Stimulated activated CD8-positive, alpha-beta memory T cell treated with anti-CD3 and anti-CD28 coated beads, Interleukin-4, amount 100 ng/mL, for 4 hours (primary cell): ENCODE measurements around the gene BRD9.
"Not testable (repeated sequence)": the region's sequence is repeated elsewhere in the genome, so short reads cannot be mapped to it uniquely, and the experiment has no call there.

Experiments
- DNase-seq, 2 donors: peaks; one replicate each; pipeline ENCODE4 v3.0.0-alpha.2; 2020; ENCODE audit warnings: low read depth in 2 of 2, low spot score in 1 of 2

The BRD9 gene

DNA sequence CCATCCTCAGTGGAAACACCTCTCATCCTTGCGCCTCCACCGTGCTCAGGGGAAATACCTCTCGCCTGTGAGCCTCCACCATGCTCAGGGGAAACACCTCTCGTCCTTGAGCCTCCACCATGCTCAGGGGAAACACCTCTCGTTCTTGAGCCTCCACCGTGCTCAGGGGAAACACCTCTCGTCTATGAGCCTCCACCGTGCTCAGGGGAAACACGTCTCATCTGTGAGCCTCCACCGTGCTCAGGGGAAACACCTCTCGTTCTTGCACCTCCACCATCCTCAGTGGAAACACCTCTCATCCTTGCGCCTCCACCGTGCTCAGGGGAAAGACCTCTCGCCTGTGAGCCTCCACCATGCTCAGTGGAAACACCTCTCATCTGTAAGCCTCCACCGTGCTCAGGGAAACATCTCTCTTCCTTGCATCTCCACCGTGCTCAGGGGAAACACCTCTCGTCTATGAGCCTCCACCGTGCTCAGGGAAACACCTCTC is 46.0 kb downstream of the BRD9 start:
- not testable (repeated sequence) for DNase-seq

DNA sequence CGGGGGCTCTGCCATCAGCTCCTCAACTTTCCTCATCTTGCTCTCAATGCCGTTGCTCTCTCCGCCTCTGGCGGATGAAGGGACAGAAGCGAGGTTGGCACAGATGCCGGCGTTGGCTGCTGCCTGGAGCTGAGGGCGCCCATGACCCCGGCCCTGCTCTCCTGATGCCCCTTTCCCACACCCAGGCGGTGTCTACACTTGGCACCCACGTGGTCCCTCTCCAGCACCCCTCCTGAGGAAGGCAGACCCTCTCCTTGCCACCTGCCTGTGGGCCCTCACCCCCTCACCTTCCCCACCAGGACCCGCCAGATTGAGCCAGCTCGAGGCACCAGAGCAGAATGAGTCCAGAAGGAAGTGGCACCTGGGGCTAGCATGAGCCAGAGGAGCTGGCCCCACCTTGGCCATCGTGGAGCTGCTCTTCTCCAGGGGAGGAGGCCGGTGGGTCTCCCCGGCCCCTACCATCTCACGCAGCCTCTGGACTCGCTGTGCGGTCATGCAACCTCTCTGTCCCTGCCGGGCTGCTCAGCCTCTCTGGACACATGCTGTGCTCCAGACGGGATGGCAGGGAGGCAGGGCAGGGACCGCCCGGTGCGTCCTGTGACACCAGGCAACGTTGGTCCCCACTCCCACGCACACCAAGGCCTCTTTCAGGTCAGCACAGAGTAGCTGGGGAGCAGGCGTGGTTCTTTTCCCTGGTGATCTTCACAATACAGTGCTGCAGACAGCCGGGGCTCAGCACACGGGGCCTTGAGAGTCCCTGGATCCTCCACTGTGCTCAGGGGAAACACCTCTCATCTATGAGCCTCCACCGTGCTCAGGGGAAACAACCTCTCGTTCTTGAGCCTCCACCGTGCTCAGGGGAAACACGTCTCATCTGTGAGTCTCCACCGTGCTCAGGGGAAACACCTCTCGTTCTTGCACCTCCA is 46.7 kb downstream of the BRD9 start:
- DNase-seq = not testable (repeated sequence)

DNA sequence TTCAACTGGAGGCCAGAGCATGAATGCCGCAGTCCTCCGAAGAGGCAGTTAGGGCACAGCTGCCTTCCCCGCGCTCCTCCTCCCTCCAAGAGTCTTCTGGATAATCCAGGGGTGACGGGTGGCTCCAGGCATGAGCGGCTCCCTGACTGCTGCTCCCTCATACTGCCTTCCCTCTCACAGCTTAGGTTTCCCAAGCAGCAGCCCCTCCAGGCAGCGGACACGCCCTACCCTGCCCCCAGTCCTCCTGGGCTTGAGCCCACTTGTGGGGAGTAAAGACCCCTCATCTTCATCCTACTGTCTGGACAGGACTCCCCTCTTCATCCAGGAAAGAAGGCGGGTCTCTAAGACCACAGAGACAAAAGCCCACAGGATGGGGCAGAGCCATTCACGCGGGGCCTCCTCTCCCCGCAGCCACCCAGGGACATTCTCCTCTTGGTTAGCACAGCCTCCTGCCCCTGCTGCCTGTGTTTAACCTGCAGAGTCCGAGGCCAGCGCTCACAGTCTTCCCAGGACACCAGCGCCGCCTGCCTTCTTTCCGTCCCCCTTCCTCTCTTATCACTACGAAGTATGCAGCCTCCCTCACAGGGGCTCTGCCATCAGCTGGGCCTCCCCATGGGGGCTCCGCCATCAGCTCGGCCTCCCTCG is 47.4 kb downstream of the BRD9 start:
- DNase-seq = not testable (repeated sequence)

DNA sequence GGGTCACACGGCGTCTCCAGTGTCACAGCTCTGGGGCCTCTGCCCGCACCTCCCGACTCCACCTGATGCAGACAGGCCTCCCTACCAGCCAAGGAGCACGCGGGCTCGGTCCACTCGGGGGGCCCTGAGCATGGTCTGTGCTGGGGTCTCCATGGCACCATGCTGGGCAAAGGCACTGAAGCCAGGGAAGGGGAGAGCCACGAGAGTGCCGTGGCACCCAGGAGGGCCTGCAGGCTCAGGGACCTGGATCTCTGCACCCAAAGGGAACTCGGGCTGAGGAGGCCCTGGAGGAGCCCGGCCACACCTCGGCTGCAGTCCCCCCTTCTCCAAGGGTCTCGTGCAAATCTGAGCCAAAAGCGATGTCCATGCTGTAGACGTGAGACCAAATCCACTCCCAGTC is 48.2 kb downstream of the BRD9 start:
- not testable (repeated sequence) for DNase-seq

DNA sequence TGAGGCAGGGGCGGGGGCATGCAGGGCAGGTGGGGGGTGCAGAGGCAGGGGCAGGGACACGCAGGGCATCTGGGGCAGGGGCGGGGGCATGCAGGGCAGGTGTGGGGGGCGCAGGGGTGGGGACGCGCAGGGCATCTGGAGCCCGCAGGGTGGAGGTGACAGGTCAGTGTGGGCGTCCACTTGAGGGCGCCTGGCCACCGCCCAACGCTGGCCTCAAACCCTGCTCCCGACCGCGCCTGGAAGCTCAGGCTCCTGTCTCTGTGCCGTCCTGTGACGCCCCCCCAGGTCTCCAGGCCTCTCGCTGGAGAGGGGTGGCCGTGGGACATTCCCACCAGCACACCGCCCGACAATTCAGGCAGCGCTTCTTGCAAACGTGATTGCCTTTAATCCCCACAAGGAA is 48.7 kb downstream of the BRD9 start:
- DNase-seq = not testable (repeated sequence)

DNA sequence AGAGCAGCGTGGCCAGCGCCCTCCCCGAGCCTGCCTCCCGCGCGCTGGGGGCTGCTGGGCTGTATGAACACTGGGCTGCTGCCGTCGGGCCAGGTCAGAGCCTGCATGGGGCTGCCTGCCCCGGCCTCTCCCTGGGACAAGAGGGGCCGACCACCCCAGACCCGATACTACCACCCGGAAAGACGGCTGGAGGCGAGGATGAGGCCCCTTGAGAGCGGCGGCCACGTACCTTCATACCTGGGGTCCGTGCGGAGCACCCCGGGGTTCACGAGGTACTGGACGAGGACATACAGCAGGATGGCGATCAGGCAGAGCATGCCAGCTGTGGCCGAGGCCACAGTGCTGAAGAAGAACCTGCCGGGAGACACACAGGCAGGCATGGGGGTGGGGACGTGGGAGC is 49.2 kb downstream of the BRD9 start:
- DNase-seq = not testable (repeated sequence)

DNA sequence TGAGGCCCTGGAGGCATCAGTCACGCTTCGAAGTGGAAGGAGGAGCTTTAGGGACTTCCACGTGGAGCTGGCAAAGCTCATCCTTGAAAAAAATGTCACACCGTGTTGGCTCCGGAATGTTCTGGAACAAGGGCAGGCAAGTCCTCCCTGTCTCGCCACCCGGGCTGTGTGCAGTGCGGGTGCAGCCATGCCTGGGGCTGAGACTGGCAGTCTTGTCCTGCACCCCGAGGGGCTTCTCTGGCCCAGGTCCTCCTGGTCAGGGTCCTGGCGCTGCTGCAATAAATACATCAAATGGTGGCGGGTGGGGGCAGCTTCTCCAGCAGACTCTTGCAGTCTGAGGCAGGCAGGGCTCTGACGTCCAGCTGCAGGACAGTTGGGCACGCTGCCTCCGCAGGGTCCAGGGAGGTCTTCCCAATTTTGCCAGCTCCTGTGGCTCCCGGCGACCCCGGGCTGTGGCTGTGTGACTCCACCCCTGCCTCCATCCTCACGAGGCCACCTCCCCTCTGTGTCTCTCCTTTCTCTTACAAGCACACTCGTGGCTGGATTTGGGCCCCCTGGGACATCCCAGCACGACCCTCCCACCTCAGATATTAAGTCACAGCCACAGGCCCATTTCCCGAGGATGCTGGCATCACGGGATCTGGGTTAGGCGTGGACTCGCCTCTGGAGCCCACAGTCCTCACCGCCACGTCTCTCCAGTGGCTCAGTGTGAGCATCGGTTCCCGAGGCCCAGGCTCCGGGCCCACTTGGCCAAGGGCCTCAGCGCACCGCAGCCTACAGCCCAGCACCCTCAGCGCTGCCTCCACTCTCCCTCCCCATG is 50.0 kb downstream of the BRD9 start:
- not testable (repeated sequence) for DNase-seq

DNA sequence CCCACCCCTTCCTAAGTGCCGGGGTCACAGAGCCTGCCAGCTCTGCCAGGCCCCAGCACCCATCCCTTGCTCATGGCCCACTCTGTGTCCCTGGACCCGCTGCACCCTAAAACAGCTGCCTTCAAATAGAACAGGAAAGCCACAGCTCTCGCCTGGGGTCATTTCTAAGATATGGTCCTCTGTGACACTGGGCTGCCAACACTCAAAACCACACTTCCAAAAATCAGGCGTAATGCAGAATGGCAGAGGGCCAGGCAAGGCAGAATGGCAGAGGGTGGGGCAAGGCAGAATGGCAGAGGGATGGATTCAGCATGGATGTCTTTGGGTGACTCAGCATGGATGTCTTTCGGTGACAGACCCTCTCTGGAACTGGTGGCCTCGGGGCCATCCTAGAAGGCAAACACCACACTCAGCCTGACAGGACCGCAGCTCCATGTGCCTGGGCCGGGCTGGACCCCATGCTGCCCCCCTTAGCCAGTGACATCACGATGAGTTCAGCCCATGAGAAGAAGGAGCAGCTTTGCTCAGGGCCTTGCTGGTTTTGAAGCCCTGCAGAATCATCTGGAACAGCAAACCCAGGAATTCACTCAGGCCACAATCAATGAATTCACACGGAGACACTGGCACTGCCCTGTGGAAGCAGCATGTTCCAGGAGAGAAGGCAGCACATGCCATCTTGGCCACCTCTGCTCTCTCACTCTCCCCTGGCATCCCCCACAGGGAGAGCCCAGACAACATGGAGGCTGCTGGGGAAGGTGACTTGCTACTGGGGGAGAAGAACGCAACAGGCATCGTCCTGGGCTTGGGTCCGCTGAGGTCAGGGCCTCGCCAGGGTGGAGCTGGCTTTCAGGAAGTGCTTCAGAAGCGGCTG is 50.8 kb downstream of the BRD9 start:
- not testable (repeated sequence) for DNase-seq

DNA sequence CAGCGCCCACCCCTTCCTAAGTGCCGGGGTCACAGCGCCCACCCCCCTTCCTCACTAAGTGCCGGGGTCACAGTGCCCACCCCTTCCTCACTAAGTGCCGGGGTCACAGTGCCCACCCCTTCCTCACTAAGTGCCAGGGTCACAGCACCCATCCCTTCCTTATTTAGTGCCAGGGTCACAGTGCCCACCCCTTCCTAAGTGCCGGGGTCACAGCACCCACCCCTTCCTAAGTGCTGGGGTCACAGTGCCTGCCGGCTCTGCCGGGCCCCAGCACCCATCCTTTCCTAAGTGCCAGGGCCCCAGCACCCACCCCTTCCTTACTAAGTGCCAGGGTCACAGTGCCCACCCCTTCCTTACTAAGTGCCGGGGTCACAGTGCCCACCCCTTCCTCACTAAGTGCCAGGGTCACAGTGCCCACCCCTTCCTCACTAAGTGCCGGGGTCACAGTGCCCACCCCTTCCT is 51.6 kb downstream of the BRD9 start:
- not testable (repeated sequence) for DNase-seq

DNA sequence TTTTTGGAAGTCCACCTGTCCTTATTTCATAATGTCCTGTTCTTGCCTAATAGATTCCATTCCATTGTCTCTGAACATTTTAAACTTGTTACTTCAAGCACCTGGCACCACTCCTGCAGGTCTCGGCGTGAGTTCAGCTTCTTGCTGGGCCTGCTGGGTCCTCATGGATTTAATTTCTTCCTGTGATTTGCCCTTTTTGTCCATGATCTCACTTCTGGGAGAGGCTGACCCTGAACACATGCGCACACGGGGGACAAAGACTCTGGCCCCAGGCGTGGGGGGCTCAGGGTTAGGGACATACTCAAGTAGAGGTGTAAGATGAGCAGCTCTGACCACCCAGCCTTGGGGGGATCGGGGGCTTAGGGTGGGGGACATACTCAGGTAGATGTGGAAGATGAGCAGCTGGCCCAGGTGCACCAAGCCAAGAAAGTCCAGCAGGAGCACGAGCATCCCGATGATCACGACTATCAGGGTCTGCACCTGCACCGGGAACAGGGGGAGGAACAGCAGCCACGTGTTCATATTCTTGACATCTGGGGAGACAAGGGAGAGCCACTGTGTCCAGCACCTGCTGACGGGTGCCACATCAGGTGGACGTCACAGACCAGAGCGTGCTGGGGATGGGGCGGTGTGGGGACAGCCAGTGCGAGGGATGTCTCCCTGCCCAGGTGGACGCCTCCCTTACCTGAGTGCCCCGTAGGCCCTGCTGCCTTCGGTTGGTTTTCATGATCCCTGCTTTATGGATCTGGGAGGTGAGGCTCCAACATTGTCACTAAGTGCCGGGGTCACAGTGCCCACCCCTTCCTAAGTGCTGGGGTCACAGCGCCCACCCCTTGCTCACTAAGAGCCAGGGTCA is 52.3 kb downstream of the BRD9 start:
- DNase-seq = not testable (repeated sequence)

DNA sequence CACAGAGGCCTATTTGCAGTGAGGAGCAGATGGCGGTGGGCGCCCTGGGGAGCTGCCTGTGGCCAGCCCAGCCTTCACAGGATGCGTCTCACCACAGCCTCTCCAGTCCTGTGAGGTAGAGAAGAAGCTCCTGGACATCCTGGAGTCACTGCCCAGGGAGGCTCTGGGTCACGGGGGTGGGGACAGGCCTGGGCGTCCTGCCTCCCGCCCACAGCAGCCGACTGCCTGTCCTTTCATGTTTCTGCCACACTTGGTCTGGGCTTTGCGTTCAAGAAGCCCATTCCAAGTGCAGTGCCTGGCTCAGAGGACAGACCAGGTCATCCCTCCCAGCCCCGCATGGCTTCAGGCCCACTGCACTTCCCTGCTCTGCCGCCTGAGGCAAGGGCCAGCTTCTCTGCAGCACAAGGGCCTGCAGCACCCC is 54.2 kb downstream of the BRD9 start:
- not testable (repeated sequence) for DNase-seq

DNA sequence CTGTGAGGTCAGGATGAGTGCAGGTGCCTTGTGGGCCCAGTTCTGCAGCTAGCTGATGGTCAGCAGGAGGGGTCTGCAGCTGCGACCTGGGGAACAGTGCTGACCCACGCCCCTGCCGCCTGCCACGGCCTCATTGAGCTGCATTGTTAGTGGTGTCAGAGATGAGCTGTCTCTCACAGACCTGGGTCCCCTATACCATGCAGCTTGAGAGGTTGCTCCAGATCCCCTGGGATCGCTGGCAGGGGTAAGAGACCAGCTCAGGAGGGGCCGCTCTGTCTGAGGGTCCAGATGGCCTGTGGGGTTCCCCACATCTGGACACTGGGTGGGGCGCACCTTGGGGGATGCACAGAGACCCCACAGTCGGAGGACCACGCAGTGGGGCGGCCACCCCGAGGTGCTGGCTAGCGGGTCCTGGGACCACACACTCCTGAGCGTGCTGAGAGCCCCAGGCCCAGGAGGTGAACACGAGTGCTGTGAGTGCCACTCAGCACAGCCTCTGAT is 54.9 kb downstream of the BRD9 start:
- DNase-seq = not testable (repeated sequence)

DNA sequence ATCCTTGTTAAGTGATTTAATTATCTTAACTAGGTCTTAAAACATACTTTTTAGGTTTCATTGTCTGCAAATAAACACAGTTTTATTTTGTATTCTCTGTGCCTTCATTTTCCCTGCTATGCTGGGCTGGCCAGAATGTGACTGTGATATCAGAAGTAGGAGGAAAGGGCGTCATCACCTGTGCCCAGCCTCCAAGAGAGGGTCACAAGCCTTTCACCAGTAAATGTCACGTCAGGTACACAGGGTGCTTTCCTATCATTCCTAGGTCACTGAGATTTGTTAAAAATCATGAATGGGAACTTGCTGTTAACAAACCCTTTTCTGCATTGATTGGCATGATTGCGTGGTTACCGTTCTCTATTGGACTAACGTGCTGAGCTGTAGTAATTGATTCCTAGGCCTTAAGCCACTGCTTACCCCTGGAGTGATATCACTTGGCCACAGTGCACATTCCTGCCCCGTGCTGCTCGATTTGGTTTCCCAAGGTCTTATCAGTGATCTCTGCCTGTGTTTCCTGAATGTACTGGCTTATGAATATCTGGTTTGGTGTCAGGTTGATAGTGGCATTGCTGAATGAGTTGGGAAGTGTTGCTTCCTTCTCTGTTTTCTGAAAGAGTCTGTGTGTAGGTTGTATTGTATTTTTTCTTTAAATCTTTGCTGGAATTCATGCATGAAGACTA is 56.5 kb downstream of the BRD9 start:
- DNase-seq = not testable (repeated sequence)

DNA sequence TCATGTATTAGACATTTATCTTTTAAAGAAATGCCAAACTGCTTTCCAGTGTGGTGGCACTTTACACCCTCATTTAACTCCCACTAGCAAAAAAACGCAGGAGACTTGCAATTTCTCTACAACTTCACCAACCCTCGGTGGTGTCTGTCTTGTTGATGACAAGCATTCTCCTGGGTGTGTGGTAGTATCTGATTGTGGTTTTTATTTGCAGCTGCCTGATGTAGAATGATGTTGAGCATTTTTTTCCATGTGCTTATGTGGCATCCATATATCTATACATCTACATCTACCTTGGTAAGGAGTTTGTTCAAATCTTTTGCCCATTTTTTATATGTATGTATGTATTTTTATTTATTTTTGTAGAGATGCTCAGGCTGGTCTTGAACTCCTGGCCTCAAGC is 58.6 kb downstream of the BRD9 start:
- DNase-seq = not testable (repeated sequence)

DNA sequence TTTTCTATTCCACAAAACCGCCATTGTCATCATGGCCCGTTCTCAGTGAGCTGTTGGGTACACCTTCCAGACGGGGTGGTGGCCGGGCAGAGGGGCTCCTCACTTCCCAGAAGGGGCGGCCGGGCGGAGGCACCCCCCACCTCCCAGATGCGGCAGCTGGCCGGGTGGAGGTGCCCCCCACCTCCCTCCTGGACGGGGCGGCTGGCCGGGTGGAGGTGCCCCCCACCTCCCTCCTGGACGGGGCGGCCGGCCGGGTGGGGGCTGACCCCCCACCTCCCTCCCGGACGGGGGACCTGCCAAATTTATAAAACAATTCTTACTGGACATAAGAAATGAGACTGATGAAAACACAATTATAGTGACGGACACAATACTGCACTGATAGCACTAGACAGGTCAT is 64.4 kb downstream of the BRD9 start:
- not testable (repeated sequence) for DNase-seq

DNA sequence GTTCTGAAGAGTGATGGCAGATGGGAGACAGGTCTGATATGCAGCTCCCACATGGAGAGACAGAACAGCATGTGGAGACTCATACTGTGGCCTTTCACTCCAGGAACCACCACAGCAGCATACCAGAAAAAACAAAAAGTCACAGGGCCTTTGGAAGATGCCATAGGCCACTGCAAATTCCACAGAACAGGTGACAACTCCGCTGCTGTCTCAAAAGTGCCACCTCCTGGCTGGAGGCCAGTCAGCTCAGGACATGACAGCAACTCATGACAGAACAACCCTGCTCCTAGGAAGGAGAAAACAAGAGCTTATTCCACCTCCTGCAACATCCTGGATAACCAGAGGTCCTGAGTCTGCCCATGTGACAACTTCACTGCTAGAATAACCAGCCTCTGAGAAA is 67.1 kb downstream of the BRD9 start:
- DNase-seq = not testable (repeated sequence)

DNA sequence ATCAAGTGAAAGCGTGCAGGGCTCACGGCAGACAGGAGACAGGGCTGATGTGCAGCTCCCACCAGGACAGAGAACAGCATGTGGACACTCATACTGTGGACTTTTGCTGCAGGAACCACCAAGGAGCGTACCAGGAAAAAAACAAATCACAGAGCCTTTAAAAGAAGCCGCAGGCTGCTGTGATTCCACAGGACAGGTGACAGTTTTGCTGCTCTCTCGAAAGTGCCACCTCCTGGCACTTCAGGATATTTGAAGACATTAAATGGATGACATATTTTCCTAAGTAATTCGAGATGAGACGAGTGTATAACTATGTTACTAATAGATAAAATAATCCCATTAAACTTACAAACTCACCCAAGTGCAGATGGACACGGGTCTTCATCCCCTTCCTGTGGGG is 71.1 kb downstream of the BRD9 start:
- DNase-seq = no peak

DNA sequence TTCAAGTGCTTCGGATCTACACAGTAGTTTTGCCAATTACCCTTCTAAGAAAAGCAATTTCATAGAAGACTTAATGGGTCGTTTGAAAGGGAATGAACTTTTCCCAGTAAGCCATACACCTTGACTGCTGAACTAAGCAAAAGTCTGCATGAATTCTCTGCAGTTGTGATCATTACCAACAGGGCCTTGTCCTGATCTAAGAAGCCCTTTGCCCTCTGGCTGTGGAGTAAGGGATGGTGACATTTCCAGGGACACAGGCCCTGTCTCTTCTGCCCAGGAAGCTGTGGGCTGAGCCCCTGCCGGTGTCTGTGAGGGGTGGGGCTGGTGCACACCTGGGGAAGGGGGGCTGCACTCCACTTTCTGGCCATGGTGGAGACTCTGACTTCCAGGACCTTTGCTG is 72.4 kb downstream of the BRD9 start:
- DNase-seq = no peak
